HG03139 (cell line): Measurements from ENCODE around the gene HCRT.
"Not testable (repeated sequence)": the region's sequence is repeated elsewhere in the genome, so short reads cannot be mapped to it uniquely, and the experiment has no call there.

Experiments
- ATAC-seq: cut with Tn5 transposase; IDR thresholded peaks from one replicate; pipeline ENCODE4 v1.9.1; 2021; ENCODE audit not compliant: unreplicated experiment

HCRT gene

DNA sequence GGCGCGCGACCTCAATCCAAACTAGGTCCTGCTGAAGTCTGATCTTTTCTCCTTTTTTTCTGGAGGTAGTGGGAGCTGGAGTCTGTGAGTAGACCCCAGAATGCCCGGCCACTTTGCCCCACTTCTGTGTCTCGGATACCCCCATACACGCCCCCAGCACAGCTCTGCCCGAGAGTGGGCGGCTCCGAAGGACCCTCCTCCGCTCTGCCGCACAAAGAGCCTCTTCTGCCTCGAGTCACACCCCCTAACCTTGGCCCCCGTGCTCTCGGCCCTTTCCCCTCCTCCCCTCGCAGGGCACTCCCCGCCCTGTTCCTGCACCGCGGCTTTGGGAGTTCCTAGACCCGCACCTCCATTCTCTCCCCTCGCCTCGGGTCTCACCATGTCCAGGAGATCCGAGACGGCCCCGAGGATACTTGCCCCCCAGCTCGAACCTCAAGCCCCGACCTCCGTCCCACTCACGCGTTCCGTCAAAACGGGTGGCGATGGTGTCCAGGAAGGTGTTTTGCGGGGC is 4.8 kb downstream of the HCRT start:
- no peak for ATAC-seq

DNA sequence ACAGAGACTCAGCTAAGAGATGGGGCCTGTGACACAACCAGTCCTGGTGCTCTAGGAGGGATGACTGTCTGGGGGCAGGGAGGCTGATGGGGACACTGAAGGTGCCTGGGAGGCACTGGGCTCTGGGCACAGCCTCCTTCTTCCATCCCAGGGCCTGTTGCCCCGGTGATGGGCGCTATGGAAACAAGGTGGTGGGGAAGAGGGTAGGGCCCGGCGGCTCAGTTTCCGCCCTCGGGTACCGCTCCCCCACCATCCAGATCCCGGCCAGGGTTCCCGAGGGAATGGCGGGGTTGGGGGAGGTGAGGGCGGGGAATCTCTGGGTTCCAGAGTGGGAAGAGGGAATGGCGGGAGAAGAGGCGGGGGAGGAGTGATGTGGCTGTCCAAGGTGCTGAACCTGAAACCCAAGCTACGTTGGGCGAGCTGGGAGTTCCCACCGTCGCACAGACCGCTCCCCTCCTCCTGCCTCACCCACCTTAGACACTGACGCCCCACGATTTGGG is 5.3 kb downstream of the HCRT start:
- no peak for ATAC-seq

DNA sequence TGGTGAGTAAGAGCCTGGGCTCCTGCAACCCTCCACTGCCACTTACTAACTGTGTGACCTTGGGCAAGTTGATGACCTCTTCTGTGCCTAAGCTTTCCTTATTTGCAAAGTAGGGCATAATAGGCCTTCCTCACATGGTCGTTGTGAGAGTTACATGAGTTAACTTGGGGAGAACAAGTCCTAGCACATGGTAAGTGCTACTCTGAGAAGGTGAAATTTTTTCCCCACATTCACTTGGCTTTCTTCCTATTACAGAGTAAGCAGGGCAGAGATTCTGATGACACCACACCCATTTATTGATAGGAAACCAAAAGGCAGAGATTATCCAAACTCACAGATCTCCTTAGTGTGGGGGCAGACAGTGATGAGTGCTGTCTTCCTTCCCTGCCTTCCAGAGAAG is 5.9 kb downstream of the HCRT start:
- no peak for ATAC-seq

DNA sequence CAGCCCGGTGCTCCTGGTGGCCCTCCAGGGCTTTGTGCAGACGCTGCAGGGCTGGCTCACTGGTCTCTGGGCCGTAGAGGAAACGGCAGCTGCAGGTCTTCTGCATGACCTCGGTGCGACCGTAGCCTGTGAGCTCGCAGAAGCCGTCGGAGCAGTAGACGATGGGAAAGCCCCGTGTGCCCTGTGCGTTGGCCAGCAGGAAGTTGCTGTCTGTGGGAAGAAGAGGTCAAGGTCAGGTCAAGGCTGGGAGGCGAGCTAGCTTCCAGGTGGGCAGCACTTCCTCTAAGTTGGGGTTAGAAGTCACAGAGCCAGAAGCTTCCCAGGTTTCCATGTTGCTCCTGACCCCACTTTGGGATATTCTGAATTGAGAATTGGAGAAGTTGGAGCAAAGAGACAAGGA is 6.4 kb downstream of the HCRT start:
- no peak for ATAC-seq

DNA sequence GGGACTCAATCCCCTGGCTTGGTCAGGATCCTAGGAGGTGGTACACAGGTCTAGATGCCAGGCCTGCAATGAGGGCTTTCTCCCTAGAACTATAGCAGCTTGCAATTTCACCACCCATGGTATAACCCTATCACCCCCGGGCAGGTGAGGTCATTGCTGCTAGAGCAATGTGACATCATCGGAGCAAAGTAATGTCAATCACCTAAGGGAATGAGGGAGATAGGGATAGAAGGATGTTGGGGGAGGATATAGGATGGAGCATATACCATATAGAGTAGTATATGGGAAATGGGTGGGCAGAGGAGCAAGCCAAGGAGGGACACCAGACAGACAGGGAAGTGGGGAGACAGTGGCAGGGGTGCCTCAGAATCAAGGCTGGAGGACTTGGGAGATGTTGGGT is 7.6 kb downstream of the HCRT start:
- ATAC-seq, result no peak

DNA sequence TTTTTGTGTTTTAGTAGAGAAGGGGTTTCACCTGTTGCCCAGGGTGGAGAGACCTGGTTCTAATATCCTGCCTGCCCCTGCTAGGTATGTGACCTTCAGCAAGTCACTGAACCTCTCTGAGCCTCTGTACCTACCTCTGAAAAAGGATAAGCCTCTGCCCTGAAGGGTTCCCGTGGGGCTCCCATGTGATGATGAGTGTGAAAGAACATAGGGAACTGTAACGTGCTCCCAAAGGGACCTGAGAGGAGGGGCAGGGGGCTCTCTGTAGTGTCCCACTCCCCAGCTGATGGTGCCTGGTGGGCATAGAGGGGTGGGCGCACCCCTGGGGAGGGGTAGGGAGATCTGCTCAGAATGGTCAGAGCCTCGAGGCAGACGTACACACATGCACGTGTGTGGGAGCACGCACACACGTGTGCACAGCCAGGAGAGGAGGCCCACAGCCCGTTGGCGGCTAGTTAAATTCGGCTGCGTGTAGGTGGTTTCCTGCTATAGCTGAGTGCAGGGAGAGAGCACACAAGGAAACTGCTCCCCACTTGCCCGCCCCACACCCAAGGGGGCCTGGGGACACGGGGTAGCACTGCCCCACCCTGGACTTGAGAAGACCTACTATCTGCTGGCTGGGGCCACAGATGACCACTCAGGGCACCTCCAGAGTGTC is 11.0 kb downstream of the HCRT start:
- ATAC-seq, result no peak

DNA sequence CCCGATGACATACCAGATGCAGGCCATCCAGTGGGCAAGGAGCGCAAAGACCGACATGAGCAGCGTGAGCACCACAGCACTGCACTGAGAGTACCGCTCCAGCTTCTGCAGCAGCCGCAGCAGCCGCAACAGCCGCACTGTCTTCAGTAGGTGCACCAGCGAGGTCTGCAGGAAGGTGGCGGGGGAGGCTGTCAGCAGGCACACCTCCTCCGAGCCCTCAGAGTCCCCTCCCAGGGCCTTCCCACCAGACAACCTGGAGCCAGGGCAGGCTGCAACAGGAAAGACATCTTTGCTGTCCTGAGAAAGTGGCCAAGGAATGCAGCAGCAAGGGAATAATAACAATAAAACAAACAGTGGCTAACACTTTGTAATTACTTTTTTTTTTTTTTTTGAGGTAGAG is 13.4 kb downstream of the HCRT start:
- no peak for ATAC-seq

DNA sequence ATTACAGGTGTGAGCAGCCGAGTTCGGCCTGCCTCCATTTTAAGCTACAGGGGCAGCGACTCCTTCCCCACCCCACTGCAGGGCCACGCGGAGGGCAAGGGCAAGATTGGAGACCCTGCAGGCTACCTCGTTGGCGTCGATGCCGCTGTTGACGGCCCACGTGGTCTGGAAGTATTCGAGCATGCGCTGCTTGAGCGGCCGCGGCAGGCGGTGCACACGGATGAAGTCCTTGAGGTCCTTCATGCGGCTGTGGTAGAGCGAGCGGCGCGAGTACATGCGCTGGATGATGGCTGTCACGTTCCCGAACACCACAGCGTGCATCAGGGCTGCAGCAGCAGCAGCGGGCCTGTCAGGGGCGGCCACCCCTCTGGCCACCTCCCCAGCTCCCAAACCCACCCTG is 15.9 kb downstream of the HCRT start:
- no peak for ATAC-seq

DNA sequence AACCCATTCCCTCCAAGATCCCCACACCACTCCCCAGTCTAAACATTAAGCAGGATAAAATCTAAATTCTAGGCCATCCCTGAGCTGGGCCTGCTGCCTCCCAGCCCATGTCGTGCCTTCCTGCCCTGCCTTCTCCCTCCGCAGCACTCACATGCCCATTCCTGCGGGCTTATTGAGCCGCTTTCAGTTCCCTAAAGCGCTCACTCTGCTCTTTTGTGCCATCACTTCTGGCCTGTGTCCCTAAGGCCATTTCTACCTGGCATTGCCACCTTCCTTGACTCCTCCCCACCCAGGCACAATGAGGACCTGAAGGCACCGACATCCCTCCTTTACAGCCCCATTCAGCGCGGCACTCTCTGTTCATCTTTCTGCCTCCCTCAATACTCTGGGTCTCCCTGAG is 17.4 kb downstream of the HCRT start:
- ATAC-seq, result no peak

DNA sequence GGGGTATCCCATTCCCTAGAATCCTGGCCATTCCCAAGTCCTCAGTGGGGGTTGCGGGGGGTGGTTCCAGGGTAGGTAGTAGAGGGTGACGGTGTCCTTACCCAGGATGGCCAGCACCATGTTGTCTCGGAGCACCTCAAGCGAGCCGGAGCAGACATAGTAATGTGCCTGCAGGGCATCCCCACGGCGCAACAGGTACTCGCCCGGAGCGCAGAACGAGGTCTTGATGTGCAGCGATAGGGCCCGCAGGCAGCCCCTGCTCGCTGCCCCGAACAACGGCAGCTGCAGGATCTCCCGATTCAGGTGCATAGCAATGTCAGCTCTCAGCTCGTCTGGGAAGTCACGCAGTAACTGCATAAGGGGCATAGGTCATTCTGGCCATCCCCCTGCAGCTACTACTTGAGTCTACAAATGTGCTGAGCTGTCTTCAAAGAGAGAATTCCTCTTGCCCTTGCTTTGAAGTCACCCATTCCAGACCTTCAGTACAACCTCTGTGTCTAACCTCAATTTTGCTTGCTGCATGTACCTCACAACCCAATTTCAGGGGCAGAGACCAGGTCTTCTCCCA is 19.0 kb downstream of the HCRT start:
- ATAC-seq, result no peak

DNA sequence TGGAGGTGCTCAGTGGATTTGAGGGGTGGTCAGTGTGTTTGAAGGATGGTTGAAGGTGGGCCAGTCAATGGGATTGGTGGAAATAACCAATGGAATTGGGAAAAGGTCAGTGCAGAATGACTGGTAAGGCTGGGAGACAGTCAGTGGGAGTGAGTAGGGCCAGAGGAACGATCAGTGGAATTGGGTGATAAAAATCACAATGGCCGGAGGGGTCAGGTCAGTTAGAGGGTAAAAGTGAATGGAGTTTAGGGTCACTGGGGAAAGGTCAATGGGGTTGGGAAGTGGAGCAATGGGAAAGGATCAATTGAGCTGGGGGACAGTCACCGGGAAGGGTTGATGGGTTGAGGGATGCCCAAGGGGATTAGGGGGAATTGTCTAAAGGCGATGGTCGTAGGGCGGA is 19.5 kb downstream of the HCRT start:
- no peak for ATAC-seq

DNA sequence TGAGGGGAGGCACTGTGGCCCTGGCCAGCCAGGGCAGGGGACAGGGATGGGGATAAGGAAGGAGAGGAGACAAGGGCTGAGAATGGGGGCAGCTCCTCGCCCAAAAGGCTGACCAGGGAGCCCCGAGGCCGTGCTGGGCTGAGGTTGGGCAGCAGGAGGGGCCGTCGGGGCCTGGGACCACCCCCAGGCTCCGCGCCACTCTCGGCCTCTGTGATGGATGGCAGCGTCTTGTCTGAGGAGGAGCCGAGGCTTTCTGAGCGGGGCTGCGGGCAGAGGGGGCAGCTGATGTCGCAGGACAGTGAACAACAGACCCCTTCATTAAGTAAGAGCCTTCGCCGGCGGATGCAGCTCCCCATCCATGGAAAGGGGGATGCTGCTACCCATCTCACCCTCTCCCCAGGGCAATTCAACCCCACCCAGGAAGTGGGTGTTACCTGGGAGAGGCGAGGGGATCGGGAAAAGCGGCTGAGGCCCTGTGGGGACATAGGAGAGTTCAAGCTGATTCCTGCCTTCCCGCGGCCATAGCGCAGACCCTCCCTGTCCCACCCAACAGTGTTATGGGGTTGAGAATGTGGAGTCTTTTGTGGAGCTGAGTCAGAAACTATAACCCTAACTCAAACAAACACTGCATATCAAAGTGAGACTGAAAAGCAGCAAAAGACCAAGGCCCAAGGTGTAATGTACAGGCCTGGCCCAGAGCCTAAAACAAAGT is 21.4 kb downstream of the HCRT start:
- ATAC-seq, result no peak

DNA sequence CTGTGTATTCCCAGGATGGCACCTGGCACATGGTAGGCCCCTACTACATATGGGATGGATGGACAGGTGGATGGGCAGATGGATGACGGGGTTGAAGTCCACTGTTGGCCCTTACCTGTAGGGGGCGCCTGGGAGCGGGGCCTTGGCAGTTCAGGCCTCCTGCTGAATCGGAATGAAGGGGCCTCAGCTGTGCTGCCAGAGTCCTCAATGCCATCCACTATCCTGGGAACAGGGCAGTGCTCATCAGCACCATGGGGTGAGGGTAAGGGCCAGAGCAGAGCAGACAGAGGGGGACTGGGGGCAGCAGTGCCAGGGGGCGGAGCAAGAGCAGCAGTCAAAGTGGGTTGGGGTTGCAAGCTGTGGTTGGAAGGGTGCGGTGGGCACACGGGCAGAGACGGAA is 22.1 kb downstream of the HCRT start:
- no peak for ATAC-seq

DNA sequence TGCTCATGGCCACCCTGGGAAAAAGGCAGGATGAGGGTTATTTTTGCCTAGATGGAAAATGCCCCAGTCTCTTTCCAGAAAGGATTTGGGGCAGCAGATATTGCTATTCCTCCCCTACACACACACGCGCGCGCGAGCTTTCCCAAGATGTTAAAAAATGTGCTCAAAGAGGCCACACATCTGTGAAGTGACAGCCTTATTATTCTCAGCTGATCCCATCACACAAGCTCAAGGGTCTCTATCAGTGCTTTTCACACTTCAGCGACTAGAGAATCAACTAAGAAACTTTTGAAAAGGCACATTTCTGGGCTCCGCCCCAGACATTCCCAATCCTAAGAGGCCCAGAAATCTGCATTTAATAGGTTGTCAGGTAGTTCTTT is 24.7 kb downstream of the HCRT start:
- no peak for ATAC-seq

DNA sequence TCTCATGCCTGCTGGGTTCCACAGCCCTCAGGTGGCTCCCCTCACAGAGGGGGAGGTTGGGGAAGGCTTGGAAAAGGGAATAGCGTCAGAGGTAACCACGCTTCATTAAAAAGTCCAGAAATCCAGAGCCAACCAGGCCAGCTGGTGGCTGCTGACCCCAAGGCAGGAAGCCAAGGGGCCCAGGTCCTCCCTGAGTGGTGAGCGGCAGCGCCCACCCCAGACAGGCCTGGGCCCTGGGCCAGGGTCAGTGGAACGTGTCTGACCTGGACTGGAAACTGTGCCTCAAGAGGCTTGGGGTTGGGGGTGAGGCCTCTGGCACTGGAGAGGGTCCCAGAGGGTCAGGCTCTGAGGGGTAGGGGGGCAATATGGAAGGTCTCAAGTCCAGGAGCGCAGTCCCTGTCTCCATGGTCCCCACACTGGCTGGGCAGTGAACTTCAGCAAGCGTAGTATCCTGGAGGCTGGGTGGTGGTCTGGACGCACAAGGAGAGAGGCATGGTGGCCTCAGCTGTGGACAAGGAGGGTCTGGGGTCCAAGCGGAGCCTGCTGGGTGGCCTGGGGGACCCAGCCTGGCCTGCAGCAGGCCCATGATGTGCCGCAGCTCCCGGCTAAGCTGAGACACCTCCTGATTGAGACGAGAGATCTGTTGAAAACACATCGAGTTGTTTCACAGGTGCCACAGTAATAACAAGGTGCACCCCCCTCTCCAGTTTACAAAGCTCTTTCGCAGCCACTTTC is 25.3 kb downstream of the HCRT start:
- ATAC-seq, result no peak

DNA sequence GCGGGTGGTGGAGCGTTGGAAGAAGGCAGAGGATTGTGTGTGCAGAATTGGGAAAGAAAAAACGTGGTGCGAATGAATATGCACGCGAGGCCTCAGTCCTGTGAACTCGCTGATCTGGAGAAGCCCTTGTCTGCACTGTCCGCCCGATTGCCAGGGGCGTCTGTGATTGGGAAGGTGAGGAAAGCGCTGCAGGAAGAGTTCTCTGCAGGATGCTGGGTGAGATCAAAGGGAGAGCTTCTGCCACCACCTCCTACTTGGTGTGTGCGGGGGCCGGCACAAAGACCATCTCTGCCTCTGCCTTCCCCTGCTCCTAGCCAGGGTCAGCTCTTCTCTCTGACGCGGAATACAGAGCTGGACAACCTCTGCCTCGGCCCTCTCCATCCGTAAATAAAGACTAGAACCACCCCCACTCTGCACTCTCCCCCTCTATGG is 29.6 kb downstream of the HCRT start:
- no peak for ATAC-seq

DNA sequence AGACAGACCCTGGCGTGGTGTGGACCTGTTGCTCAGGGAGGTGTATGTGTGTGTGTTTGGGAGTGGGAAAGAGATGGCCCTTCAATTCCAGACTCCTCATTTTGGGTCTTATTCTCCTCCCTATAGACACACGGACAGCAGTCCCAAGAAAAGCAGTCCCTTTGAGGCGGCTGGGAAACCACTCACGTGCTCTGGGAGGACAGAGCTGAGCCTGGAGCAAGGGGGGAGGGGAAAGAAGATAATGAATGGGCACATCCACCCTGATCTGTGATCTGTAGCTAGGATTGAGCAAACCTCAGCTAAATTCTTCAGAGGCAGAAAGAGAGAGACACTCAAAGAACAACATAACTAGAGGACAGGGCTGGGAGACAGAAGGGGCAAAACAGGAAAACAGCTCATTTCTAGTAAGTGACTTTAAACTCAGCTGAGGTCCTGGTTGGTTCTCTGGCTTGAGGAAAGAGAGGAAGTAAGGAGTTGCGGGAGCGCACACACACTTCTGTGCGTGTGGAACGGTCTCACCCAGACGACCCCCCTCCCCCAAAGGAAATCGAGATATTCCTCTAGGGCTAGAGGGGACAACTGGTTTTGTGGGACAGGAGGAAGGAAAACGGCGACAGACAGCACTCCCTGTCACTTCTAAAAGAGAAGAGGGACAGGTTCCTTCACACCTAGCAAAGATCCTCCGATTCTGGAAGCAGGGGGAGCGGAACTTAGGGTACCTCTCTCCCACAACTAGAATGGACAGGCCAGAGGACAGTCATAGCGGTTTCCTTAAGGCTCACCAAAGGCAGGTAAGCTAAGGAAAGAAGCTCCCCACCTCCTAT is 31.1 kb downstream of the HCRT start:
- ATAC-seq, result no peak

DNA sequence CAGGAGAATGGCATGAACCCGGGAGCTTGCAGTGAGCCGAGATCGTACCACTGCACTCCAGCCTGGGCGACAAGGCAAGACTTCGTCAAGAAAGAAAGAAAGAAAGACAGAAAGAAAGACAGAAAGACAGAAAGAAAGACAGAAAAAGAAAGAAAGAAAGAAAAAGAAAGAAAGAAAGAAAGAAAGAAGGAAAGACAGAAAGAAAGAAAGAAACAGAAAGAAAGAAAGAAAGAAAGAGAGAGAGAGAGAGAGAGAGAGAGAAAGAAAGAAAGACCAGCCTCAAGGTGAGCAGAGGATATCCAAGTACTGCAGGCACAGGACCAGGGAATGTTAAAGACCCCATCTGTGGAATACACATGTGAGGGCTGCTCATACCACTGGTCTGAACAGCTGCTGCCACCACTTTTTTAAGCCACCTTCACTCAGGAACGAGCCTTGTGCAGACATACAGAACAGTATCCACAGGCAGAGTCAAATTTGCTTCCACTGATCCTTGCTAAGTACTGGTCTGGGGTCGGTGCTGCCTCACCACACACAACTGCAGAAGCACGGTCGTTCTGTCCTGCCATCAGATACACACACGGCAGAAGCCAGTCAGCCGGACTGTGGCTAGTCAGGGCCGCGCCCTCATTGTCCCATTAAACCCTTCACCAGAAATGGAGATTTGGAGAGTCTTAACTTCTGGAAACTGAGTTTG is 38.2 kb downstream of the HCRT start:
- ATAC-seq, result no peak

DNA sequence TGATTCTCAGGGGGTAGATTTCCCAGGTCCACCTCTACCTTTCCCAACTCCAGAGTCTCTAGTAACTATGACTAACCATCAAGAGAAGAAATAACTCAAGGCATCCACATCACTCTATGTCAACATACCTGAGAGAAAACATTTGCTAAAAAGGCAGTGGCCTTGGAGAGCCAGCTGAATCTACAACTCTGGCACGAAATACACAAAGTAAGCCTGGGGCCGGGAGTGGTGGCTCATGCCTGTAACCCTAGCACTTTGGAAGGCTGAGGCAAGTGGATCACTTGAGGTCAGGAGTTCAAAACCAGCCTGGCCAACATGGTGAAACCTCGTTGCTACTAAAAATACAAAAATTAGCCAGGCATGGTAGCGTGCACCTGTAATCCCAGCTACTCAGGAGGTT is 42.1 kb downstream of the HCRT start:
- ATAC-seq, result not testable (repeated sequence)

DNA sequence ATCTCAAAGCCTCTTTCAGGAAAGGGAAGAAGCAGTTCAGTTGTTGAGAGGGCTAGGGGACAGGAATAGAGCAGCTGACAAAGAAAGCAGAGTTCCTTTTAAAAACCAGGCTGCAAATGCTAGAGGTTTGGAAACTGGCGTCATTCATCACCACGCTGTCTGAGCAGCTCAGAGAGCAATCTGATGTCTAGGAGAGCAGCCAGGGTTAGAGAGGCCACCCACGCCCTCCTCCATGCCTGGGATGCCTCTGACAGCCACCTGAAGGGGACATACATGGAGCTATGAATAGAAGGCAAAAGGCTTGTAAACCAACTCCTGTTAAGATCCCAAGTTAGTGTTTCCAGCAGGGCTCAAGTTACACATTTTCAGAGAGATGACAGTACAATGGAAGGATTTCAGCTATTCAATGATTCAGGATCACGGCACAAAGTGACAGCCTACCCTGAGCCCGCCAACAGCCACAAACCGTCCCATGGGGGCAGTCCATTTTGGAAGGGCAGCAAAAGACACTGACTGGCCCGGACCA is 42.8 kb downstream of the HCRT start:
- no peak for ATAC-seq
